HL-60 (cell line): Measurements from ENCODE around the gene AFM.

Experiments used
- GABPA ChIP-seq: IDR thresholded peaks from 2 replicates; pipeline ENCODE4 v1.6.1; 2012; ENCODE audit warnings: low read depth
- POLR2AphosphoS5 ChIP-seq: IDR thresholded peaks from 2 replicates; pipeline ENCODE4 v1.6.1; 2012; ENCODE audit warnings: low read depth
- TF ChIP-seq, protein P1 (sequence below): IDR thresholded peaks from one replicate; pipeline ENCODE4 v1.5.1; 2011; ENCODE audit warnings: low read length, control low read depth, inconsistent platforms; ENCODE audit not compliant: insufficient read depth
- TF ChIP-seq, protein P2 (sequence below): IDR thresholded peaks from 2 replicates; pipeline ENCODE4 v1.6.1; 2012; ENCODE audit warnings: low read depth; ENCODE audit not compliant: insufficient replicate concordance

DNA sequence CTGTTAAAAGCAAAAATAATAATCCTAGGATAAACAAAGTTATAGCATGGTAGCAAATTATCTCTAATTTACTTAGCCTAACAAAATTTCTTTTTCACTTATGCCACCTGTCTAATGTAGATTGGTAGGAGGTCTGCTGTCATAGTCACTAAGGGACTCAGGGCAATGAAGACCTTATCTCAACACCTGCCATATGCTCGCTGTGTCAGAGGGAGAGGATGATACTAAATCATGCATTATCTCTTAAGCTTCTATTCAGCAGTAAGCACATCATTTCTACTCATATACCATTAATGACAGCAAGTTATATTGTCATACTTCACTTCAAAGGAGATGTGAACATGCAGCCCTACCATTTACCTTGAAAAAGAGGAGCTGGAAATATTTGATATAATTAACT lies 44.1 kb downstream of the AFM start:
- TF ChIP-seq, protein P1, sequence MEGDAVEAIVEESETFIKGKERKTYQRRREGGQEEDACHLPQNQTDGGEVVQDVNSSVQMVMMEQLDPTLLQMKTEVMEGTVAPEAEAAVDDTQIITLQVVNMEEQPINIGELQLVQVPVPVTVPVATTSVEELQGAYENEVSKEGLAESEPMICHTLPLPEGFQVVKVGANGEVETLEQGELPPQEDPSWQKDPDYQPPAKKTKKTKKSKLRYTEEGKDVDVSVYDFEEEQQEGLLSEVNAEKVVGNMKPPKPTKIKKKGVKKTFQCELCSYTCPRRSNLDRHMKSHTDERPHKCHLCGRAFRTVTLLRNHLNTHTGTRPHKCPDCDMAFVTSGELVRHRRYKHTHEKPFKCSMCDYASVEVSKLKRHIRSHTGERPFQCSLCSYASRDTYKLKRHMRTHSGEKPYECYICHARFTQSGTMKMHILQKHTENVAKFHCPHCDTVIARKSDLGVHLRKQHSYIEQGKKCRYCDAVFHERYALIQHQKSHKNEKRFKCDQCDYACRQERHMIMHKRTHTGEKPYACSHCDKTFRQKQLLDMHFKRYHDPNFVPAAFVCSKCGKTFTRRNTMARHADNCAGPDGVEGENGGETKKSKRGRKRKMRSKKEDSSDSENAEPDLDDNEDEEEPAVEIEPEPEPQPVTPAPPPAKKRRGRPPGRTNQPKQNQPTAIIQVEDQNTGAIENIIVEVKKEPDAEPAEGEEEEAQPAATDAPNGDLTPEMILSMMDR = no peak
- TF ChIP-seq, protein P2, sequence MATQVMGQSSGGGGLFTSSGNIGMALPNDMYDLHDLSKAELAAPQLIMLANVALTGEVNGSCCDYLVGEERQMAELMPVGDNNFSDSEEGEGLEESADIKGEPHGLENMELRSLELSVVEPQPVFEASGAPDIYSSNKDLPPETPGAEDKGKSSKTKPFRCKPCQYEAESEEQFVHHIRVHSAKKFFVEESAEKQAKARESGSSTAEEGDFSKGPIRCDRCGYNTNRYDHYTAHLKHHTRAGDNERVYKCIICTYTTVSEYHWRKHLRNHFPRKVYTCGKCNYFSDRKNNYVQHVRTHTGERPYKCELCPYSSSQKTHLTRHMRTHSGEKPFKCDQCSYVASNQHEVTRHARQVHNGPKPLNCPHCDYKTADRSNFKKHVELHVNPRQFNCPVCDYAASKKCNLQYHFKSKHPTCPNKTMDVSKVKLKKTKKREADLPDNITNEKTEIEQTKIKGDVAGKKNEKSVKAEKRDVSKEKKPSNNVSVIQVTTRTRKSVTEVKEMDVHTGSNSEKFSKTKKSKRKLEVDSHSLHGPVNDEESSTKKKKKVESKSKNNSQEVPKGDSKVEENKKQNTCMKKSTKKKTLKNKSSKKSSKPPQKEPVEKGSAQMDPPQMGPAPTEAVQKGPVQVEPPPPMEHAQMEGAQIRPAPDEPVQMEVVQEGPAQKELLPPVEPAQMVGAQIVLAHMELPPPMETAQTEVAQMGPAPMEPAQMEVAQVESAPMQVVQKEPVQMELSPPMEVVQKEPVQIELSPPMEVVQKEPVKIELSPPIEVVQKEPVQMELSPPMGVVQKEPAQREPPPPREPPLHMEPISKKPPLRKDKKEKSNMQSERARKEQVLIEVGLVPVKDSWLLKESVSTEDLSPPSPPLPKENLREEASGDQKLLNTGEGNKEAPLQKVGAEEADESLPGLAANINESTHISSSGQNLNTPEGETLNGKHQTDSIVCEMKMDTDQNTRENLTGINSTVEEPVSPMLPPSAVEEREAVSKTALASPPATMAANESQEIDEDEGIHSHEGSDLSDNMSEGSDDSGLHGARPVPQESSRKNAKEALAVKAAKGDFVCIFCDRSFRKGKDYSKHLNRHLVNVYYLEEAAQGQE = no peak
- TF ChIP-seq GABPA = no peak
- TF ChIP-seq POLR2AphosphoS5 = no peak
